Measurements from ENCODE around the gene ANKEF1.

ANKEF1 gene

DNA sequence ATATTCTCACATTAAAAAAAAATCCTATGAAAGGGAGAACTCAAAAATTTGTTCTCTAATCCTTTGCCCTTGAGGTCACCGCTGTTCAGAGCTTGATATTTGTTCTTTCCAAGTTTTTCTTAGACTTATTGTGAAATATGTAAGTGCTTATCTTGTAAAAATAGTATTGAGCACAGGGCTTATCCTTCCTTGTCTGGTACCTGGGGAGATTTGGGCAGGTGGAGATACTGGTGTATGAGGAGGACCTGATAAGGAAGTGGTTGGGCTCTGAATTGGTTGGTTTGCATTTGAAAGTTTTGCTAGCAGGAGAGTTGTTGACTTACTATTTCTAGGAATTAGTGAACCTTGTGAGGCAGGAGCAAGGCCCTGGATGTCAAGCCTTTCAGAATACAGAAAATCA is 28.9 kb upstream of the ANKEF1 start:
- TF ChIP-seq SIN3A (IDR thresholded peaks at IDR 0.05; ENCODE audit: borderline replicate concordance, insufficient read depth, low read length): no peak
- TF ChIP-seq FOXP2 (optimal IDR thresholded peaks at IDR 0.05; ENCODE audit: borderline replicate concordance, extremely low read depth, extremely low read length, insufficient read depth): no peak
- no peak for TF ChIP-seq POLR2AphosphoS5 (IDR thresholded peaks at IDR 0.05; ENCODE audit: low read depth, low read length)
- TF ChIP-seq TAF1 (IDR thresholded peaks at IDR 0.05; ENCODE audit: borderline replicate concordance, insufficient read depth, low read length): no peak
- no peak for TF ChIP-seq REST (IDR thresholded peaks at IDR 0.05; ENCODE audit: insufficient read depth in 1 of 2, low read depth in 2 of 2, low read length in 2 of 2)

DNA sequence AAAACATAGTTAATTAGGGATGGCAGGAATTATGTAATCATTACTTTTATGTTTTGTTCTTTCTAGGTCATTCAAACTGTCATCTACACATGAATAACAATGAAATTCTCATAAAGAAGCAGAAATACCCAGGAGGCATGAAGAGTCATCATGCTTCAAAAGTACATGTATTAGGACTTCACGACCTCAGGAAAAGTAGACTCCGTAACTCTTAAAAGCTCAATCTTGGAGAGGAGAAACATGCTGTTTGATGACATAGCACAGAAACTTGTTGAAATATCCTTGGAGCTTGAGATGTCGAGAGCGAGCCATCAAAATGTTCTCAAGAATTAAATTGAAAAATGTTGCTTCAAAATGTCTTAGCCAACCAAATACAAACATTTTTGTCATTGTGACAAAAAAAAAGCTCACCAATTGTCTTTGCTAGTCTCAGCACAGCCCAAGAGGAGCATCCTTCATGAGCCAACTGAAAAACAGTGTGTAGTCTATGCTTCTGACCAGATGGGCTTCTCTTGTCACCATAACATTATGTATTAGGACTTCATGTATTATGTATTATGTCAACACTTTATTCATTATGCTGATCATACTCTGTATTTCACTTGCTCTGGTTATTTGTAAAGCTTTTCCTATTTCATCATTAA is 28.2 kb upstream of the ANKEF1 start:
- TF ChIP-seq FOXP2 (optimal IDR thresholded peaks at IDR 0.05; ENCODE audit: borderline replicate concordance, extremely low read depth, extremely low read length, insufficient read depth): no peak
- TF ChIP-seq POLR2AphosphoS5 (IDR thresholded peaks at IDR 0.05; ENCODE audit: low read depth, low read length): no peak
- no peak for TF ChIP-seq SIN3A (IDR thresholded peaks at IDR 0.05; ENCODE audit: borderline replicate concordance, insufficient read depth, low read length)
- TF ChIP-seq TAF1 (IDR thresholded peaks at IDR 0.05; ENCODE audit: borderline replicate concordance, insufficient read depth, low read length): no peak
- no peak for TF ChIP-seq REST (IDR thresholded peaks at IDR 0.05; ENCODE audit: insufficient read depth in 1 of 2, low read depth in 2 of 2, low read length in 2 of 2)

DNA sequence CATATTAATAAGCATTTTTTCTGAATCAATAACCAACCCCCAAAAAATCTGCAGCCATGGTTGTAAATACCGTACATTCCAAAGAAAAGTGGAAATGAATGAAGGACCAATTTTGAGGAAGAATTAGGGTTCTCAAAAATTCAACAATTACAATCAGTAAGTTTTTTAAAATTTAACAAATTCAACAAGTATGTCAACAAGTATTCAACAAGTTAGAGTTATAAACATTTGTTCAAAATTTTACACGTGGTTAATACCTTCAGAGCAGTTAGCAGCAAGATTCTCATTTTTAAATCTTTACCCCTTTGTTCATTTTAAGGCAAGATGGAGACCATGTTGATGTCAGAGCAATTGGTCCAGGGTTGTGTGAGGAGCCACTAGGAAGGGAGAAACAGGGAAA is 27.6 kb upstream of the ANKEF1 start:
- TF ChIP-seq FOXP2 (optimal IDR thresholded peaks at IDR 0.05; ENCODE audit: borderline replicate concordance, extremely low read depth, extremely low read length, insufficient read depth) (no peak), SIN3A (IDR thresholded peaks at IDR 0.05; ENCODE audit: borderline replicate concordance, insufficient read depth, low read length) (no peak), REST (IDR thresholded peaks at IDR 0.05; ENCODE audit: insufficient read depth in 1 of 2, low read depth in 2 of 2, low read length in 2 of 2) (no peak), TAF1 (IDR thresholded peaks at IDR 0.05; ENCODE audit: borderline replicate concordance, insufficient read depth, low read length) (no peak), POLR2AphosphoS5 (IDR thresholded peaks at IDR 0.05; ENCODE audit: low read depth, low read length) (no peak)

DNA sequence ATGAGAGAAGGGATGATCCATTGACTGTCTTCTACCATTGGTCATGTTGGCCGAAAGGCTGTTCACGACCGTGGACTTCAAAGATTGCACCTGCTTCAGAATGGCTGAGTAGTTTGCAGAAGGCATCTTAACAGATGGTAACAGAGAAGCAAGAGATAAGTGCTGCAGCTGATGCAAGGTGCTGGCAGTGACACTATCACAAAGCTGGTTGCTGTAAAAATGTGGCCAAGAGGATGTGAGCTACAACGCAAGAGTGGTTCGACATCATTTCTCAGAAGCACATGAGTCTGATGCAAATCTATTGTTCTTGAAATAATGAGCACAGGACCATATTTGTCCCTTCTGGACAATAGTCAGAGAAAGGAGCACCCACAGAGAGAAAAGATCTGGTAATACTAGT is 27.0 kb upstream of the ANKEF1 start:
- no peak for TF ChIP-seq REST (IDR thresholded peaks at IDR 0.05; ENCODE audit: insufficient read depth in 1 of 2, low read depth in 2 of 2, low read length in 2 of 2)
- TF ChIP-seq SIN3A (IDR thresholded peaks at IDR 0.05; ENCODE audit: borderline replicate concordance, insufficient read depth, low read length): no peak
- TF ChIP-seq POLR2AphosphoS5 (IDR thresholded peaks at IDR 0.05; ENCODE audit: low read depth, low read length): no peak
- TF ChIP-seq TAF1 (IDR thresholded peaks at IDR 0.05; ENCODE audit: borderline replicate concordance, insufficient read depth, low read length): no peak

DNA sequence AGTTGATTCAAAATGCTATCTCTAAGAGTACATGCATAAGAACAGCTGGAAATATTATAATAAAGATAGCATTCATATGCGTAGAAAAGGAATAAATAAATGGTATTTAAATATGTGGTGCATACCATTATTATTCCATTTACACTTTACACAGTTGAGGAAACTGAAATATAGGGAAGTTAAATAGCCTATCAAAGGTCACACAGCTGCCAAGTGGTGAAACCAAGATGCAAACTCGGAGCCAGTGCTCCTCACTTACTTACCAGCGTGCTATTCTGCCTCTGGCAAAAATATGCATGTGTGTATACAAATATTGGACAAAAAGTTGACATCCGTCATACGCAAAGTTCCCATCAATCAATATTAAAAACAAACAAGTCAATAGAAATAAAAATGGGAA is 22.3 kb upstream of the ANKEF1 start:
- TF ChIP-seq SIN3A (IDR thresholded peaks at IDR 0.05; ENCODE audit: borderline replicate concordance, insufficient read depth, low read length): no peak
- TF ChIP-seq FOXP2 (optimal IDR thresholded peaks at IDR 0.05; ENCODE audit: borderline replicate concordance, extremely low read depth, extremely low read length, insufficient read depth): no peak
- TF ChIP-seq REST (IDR thresholded peaks at IDR 0.05; ENCODE audit: insufficient read depth in 1 of 2, low read depth in 2 of 2, low read length in 2 of 2): no peak

Measured in PFSK-1 (cell line).